Neural cell (in vitro differentiated cells): Measurements from ENCODE around the gene HOXD8. TPM values are rescaled to one million over a fixed set of nuclear protein-coding genes. Genes with fewer than 3 reads are reported as not detected.

Experiments
- H2AFZ ChIP-seq: fragments of 200-600, 300-800 bp; sonication (generic), shearing (Covaris generic); 2 replicates; pipeline ENCODE4 v1.6.0; 2014; ENCODE audit warnings: low read depth, mild to moderate bottlenecking, antibody characterized with exemption, low read length, moderate library complexity
- H3F3A ChIP-seq: fragments of 200-600 bp; shearing (Covaris generic); 2 replicates; pipeline ENCODE4 v1.6.1; 2016; ENCODE audit warnings: mild to moderate bottlenecking, moderate library complexity, mixed read lengths, antibody characterized with exemption, low read length; ENCODE audit not compliant: insufficient read depth, poor library complexity, severe bottlenecking
- H3K27ac ChIP-seq: fragments of 200-600, 300-800 bp; sonication (generic), shearing (Covaris generic); 2 replicates; pipeline ENCODE4 v1.5.1; 2014; ENCODE audit warnings: mild to moderate bottlenecking, low read length, moderate library complexity
- H3K27me3 ChIP-seq: fragments of 300-800, 200-600 bp; sonication (generic), shearing (Covaris generic); 2 replicates; pipeline ENCODE4 v1.6.0; 2014; ENCODE audit warnings: mild to moderate bottlenecking, low read depth, low read length, moderate library complexity; ENCODE audit not compliant: insufficient read depth
- H3K36me3 ChIP-seq: fragments of 300-800, 200-600 bp; sonication (generic), shearing (Covaris generic); 2 replicates; pipeline ENCODE4 v1.5.1; 2014; ENCODE audit warnings: mild to moderate bottlenecking, antibody characterized with exemption, low read length, moderate library complexity; ENCODE audit not compliant: insufficient read depth
- H3K4me2 ChIP-seq: fragments of 300-800, 200-600 bp; sonication (generic), shearing (Covaris generic); 2 replicates; pipeline ENCODE4 v1.6.0; 2014; ENCODE audit warnings: mild to moderate bottlenecking, low read length
- H3K4me3 ChIP-seq: fragments of 300-800, 200-600 bp; sonication (generic), shearing (Covaris generic); 2 replicates; pipeline ENCODE4 v1.5.1; 2014; ENCODE audit warnings: mild to moderate bottlenecking, low read length, moderate library complexity
- H3K79me2 ChIP-seq: fragments of 200-600 bp; shearing (Covaris generic); replicated peaks from 2 replicates; pipeline ENCODE4 v1.6.0; 2014; ENCODE audit warnings: mild to moderate bottlenecking, low read length, moderate library complexity; ENCODE audit not compliant: insufficient read depth
- H3K9ac ChIP-seq: fragments of 300-800, 200-600 bp; sonication (generic), shearing (Covaris generic); 2 replicates; pipeline ENCODE4 v1.6.1; 2016; ENCODE audit warnings: mild to moderate bottlenecking, low read length, mixed read lengths
- H3K9me2 ChIP-seq: fragments of 200-600 bp; shearing (Covaris generic); 2 replicates; pipeline ENCODE4 v1.6.1; 2016; ENCODE audit warnings: mild to moderate bottlenecking, low read length, mixed read lengths; ENCODE audit not compliant: insufficient read depth
- H3K9me3 ChIP-seq: fragments of 200-600, 300-800 bp; sonication (generic), shearing (Covaris generic); 2 replicates; pipeline ENCODE4 v1.6.1; 2016; ENCODE audit warnings: mild to moderate bottlenecking, mixed run types, low read length, moderate library complexity, mixed read lengths
- H4K20me1 ChIP-seq: fragments of 200-600 bp; shearing (Covaris generic); 2 replicates; pipeline ENCODE4 v1.6.1; 2016; ENCODE audit warnings: mild to moderate bottlenecking, mixed run types; ENCODE audit not compliant: insufficient read depth
- CTCF ChIP-seq: fragments of 450-650 bp; IDR thresholded peaks from 2 replicates; pipeline ENCODE4 v1.5.1; 2014; ENCODE audit warnings: antibody characterized with exemption, mild to moderate bottlenecking, moderate library complexity; ENCODE audit not compliant: poor library complexity, severe bottlenecking
- EP300 ChIP-seq: fragments of 450-650 bp; conservative IDR thresholded peaks from 2 replicates; pipeline ENCODE4 v1.6.1; 2014; ENCODE audit warnings: antibody characterized with exemption, mild to moderate bottlenecking, moderate library complexity; ENCODE audit not compliant: poor library complexity, severe bottlenecking
- EZH2 ChIP-seq: fragments of 200-600, 300-800 bp; shearing (Covaris generic), sonication (generic); IDR thresholded peaks from 2 replicates; pipeline ENCODE4 v1.6.1; 2014; ENCODE audit warnings: antibody characterized with exemption, low read length, borderline replicate concordance, mild to moderate bottlenecking; ENCODE audit not compliant: insufficient read depth, poor library complexity, severe bottlenecking
- MXI1 ChIP-seq: fragments of 450-650 bp; conservative IDR thresholded peaks from 2 replicates; pipeline ENCODE4 v1.6.1; 2014; ENCODE audit warnings: antibody characterized with exemption, mild to moderate bottlenecking; ENCODE audit not compliant: poor library complexity, severe bottlenecking
- POLR2AphosphoS5 ChIP-seq: IDR thresholded peaks from 2 replicates; pipeline ENCODE4 v1.6.1; 2012
- RAD21 ChIP-seq: fragments of 450-650 bp; conservative IDR thresholded peaks from 2 replicates; pipeline ENCODE4 v1.6.1; 2014; ENCODE audit warnings: antibody characterized with exemption, mild to moderate bottlenecking, moderate library complexity
- REST ChIP-seq: IDR thresholded peaks from 2 replicates; pipeline ENCODE4 v1.6.1; 2012; ENCODE audit warnings: borderline replicate concordance
- polyA plus RNA-seq: library from polyadenylated mRNA; depleted of rRNA; stranded (reverse); fragments of >200 nt; gene quantifications from 2 replicates; pipeline ENCODE4 v1.2.3, GENCODE V29; 2014

Gene HOXD8
- polyA plus RNA-seq, 1 donor from 2014 or later, result not detected

DNA sequence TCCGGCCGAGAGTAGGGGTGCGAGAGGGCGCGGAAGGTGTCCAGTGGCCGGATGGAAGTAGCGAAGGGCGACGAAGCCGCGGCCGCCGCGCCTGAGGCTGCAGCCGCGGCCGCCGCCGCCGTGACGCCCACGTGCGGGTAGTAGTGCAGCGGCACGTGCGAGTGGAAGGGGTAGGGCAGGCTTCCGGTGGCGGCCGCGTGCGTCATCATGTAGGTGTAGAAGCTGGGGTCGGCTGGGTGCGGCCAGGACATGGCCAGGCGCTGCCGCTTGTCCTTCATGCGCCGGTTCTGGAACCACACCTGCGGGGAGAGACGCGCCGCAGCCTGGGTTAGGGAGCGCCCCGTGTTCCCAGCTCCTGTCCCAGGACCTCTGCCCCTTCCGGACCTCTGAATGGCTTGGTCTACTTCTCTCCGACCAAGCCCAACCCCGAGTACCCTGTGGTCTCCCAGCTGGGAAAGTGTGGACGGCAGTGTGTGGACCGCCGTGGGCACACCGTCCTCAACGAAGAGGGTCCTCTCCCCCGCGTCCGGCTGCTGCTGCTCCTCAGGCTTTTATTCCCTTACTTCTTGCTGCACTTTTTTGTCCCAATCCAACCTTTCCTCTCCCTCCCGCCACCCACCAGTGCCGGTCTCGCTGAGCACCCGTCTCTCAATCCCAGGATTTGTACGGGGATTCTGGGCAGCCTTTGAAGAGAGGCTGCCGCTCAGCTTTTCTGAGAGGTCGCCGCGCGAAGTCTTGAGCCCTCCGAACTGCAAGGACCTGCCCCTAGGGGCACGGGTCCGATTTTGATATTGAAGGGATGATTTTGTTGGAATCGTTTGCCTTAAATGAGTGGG lies 48.7 kb upstream of the HOXD8 start:
- Histone ChIP-seq H3K9me3 (peaks cover 4% of the 10 kb centered on the region), H3K27me3 (peaks cover 98% of the 10 kb centered on the region), H3K79me2 (no peaks in the 10 kb centered on the region), H3K9me2 (no peaks in the 10 kb centered on the region), H3F3A (no peaks in the 10 kb centered on the region), H2AFZ (no peak overlapping the region), H3K4me2 (no peak overlapping the region), H3K9ac (no peak overlapping the region), H4K20me1 (no peaks in the 10 kb centered on the region), H3K27ac (no peak overlapping the region), H3K36me3 (no peaks in the 10 kb centered on the region), H3K4me3 (peak overlapping the region; percentile 62)
- TF ChIP-seq CTCF (no peak), EP300 (no peak), EZH2 (peak; percentile 72), RAD21 (no peak), REST (no peak), MXI1 (peak; percentile 73), POLR2AphosphoS5 (no peak)

DNA sequence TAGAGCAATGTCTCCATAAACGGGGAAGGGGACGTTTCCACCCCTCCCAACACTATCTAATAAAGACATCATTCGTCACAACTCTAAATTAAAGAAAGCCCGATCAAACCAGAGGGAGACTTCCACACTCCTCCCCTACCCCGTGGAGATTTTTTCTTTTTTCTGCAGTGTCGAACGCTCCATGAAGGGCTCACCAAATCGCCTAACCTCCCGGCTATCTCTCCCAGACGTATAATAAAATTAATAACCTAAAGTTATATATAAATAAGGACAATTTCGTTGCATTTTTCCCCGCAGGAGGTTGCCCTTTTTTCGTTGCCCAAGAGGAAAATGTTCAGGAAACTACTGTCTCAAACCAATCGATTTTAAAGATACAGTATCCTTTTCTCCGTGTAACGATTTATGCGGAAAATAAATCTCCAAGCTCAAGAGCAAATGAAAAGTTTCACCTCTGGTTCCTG lies 48.1 kb upstream of the HOXD8 start:
- Histone ChIP-seq H3K79me2 (no peaks in the 10 kb centered on the region), H3K27me3 (peaks cover 98% of the 10 kb centered on the region), H2AFZ (no peak overlapping the region), H3K4me2 (no peak overlapping the region), H3K9me2 (no peaks in the 10 kb centered on the region), H3K9ac (no peak overlapping the region), H3K36me3 (no peaks in the 10 kb centered on the region), H3K4me3 (no peak overlapping the region), H3F3A (no peaks in the 10 kb centered on the region), H3K27ac (no peak overlapping the region), H3K9me3 (peaks cover 4% of the 10 kb centered on the region), H4K20me1 (no peaks in the 10 kb centered on the region)
- peak; percentile 53 for TF ChIP-seq POLR2AphosphoS5
- TF ChIP-seq RAD21, result no peak
